ENCODE measurements around the gene RSPH3. TPM values are rescaled to one million over a fixed set of nuclear protein-coding genes. Genes with fewer than 3 reads are reported as not detected.
"Not testable (repeated sequence)": the region's sequence is repeated elsewhere in the genome, so short reads cannot be mapped to it uniquely, and the experiment has no call there.

RSPH3 gene
- total and polyA plus RNA-seq, 7 donors, result 6.0 to 13.6 (median 8.1) TPM

DNA sequence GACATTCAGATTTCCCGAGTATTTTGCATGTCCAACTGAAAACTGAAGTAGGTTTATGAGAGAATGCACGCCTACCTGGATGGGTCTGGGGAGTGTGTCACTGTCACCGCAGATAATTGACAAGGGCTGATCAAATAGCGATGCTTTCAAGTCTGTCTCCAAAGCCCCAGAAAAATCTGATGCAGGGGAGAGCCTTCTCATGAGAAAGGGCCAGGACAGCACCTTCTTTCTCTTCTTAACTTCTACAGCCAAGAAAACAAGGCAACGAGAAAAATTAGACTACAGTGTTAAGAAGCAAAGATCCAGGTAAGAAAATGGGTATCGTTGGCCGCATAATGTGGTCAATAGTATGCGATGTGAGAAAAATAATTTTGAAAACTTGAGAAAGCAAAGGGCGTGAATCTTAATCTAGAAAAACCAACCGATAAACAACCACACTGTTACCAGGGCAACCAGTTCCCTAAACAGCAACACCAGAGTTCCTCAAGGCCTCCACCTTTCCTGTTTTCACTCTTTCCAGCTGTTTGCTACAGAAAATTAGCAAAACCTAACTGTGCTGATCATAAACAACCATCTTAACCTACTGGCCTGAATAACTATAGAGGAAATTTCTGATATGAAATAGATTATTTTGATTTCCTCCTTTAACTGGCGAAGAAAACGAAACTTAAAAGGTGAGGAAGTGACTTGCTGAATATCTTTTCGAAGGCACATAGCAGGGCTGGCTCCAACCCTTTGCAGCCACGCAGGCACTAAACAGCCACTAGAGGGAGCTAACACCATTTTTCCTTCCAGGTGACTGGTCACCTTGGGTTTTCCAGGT is 42.2 kb upstream of the RSPH3 start:
- H3K4me3 ChIP-seq, result peak overlapping the region in 1 of 4 donors; percentile 29

DNA sequence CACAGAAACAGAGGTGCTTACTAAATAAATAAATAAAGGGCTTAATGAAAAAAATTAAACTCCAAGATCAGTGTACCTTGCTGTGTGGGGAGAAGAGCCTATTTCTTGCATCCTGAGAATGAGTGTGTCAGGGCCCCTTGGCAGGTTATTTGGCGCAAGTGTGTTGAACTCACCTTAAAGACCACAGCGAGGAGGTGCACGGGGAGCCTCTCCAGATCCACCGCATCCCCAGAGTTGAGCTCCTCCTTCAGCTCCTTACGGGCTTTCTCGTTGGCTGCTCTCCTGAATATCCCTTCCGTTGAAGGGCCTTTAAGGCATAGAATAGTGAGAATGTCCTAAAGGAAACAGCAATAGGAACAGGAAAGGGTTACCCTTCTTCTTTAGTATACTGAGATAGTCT is 41.2 kb upstream of the RSPH3 start:
- peaks cover 0 to 6% (median 0%) of the 10 kb centered on the region in 3 donors for H3K27me3 ChIP-seq
- no peak overlapping the region for H3K27ac ChIP-seq
- WGBS, 2 donors, result 89 to 90% methylated on average over 7 of the region's 7 CpGs
- H3K4me1 ChIP-seq, result peaks cover 0 to 10% (median 0%) of the 10 kb centered on the region in 4 donors
- no peak overlapping the region for H3K4me3 ChIP-seq
- TF ChIP-seq EP300 (IDR thresholded peaks at IDR 0.05) (no peak), POLR2AphosphoS5 (IDR thresholded peaks at IDR 0.05) (no peak), POLR2A (IDR thresholded peaks at IDR 0.05) (no peak)
- TF ChIP-seq, protein P1, sequence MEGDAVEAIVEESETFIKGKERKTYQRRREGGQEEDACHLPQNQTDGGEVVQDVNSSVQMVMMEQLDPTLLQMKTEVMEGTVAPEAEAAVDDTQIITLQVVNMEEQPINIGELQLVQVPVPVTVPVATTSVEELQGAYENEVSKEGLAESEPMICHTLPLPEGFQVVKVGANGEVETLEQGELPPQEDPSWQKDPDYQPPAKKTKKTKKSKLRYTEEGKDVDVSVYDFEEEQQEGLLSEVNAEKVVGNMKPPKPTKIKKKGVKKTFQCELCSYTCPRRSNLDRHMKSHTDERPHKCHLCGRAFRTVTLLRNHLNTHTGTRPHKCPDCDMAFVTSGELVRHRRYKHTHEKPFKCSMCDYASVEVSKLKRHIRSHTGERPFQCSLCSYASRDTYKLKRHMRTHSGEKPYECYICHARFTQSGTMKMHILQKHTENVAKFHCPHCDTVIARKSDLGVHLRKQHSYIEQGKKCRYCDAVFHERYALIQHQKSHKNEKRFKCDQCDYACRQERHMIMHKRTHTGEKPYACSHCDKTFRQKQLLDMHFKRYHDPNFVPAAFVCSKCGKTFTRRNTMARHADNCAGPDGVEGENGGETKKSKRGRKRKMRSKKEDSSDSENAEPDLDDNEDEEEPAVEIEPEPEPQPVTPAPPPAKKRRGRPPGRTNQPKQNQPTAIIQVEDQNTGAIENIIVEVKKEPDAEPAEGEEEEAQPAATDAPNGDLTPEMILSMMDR (IDR thresholded peaks at IDR 0.05), result no peak
- intact Hi-C loops (cut with DNase I), result no loop called here
- no peaks in the 10 kb centered on the region for H3K9me3 ChIP-seq
- H3K36me3 ChIP-seq, result peaks cover 0 to 4% (median 0%) of the 10 kb centered on the region in 4 donors
- no peak for DNase-seq

More for the DNA sequence above, 42.2 kb upstream of the RSPH3 start:
- no peak for TF ChIP-seq EP300 (IDR thresholded peaks at IDR 0.05)
- TF ChIP-seq, protein P1 (IDR thresholded peaks at IDR 0.05), result peak; percentile 67 to 93 (median 82)
- TF ChIP-seq POLR2A (IDR thresholded peaks at IDR 0.05), result no peak
- TF ChIP-seq POLR2AphosphoS5 (IDR thresholded peaks at IDR 0.05), result no peak
- peaks cover 0 to 10% (median 0%) of the 10 kb centered on the region in 4 donors for H3K4me1 ChIP-seq
- H3K27me3 ChIP-seq, result peaks cover 0 to 6% (median 0%) of the 10 kb centered on the region in 3 donors
- DNase-seq, result peak; percentile 75
- H3K9me3 ChIP-seq, result no peaks in the 10 kb centered on the region
- intact Hi-C loops (cut with DNase I), result loop anchor here (1.0 kb wide), 2 partner anchors 62 to 92 kb away; no protein-coding TSS in a partner anchor
- WGBS, 2 donors, result 39 to 47% methylated on average over 14 of the region's 14 CpGs
- no peaks in the 10 kb centered on the region for H3K36me3 ChIP-seq
- H3K27ac ChIP-seq, result peak overlapping the region in 2 of 4 donors; percentile 24 to 51

DNA sequence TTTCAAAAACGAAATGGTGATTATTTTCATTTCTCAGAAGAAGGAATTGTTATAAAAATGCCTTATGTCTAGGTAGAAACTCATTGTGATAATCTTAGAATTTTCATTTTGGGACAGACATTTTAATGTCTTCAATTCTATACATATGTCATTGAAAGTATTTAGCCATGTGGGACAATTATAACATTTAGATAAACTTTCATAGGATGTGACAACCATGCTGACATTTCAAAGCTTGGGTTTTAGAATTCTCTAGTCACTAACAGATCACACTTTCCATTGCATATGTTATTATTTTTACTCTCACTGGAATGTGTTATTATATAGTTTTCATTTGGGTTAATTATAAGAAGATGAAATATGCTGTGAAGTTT is 39.9 kb upstream of the RSPH3 start:
- Histone ChIP-seq H3K27ac (peak overlapping the region in 2 of 4 donors; percentile 13 to 35), H3K4me3 (no peak overlapping the region), H3K9me3 (no peaks in the 10 kb centered on the region), H3K27me3 (peaks cover 0 to 6% (median 0%) of the 10 kb centered on the region in 3 donors), H3K36me3 (peaks cover 0 to 4% (median 0%) of the 10 kb centered on the region in 4 donors), H3K4me1 (peaks cover 0 to 10% (median 0%) of the 10 kb centered on the region in 4 donors)
- no peak for TF ChIP-seq POLR2A (IDR thresholded peaks at IDR 0.05)
- no peak for TF ChIP-seq EP300 (IDR thresholded peaks at IDR 0.05)
- TF ChIP-seq, protein P1 (IDR thresholded peaks at IDR 0.05), result no peak
- no peak for TF ChIP-seq POLR2AphosphoS5 (IDR thresholded peaks at IDR 0.05)
- WGBS, 2 donors, result 69 to 78% methylated on average over 1 of the region's 1 CpG
- no peak for DNase-seq
- intact Hi-C loops (cut with DNase I), result no loop called here

DNA sequence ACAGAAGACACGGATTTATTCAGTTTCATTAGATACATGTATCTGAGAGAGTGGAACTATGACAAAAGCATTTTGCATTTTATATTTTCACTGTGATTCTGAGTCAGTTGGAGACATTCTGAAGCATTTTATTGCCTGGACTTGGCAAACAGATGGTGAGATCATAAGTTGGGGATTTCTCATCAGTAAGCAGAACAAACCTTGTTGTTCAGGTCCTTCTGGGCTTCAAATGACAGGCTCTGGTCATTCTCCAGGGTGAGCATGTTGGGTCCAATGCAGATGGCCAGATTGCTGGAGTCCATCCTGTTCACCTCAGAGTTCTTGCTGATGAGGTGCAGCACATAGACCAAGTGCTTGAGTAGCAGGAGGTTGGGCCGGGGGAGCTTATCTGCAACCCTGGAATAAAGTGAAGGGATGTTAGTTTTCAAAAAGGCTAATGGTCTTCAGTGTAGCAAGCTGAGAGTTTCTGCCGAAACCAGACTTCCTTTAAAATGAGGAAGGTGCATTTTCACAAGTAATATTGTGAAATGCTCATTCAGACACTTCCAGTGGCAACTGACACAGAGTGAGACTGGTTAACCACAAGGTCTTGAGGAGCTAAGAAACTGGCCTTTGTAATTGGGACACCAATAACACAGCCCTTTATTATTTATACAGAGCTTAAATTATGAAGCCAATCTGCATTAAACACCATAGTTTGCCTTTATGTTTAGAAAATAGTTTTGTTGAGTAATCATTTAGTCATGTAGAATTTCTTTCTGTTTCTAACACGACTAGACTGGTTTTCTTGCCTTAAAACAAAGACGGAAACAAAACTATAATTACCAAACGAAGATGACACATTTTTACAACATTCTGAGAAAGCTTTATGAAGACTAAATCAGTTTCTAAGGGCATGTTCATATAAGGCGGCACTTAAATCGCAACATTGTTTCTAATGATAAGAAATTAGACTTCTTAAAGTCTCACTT is 39.2 kb upstream of the RSPH3 start:
- Histone ChIP-seq H3K9me3 (no peaks in the 10 kb centered on the region), H3K27me3 (peaks cover 0 to 6% (median 0%) of the 10 kb centered on the region in 3 donors), H3K4me1 (peaks cover 0 to 5% (median 0%) of the 10 kb centered on the region in 4 donors), H3K27ac (peak overlapping the region in 2 of 4 donors; percentile 35 to 55), H3K36me3 (peaks cover 0 to 4% (median 0%) of the 10 kb centered on the region in 4 donors), H3K4me3 (no peak overlapping the region)
- intact Hi-C loops (cut with DNase I), result no loop called here
- WGBS, 2 donors, result 47 to 73% methylated on average over 8 of the region's 8 CpGs
- TF ChIP-seq EP300 (IDR thresholded peaks at IDR 0.05) (no peak), POLR2AphosphoS5 (IDR thresholded peaks at IDR 0.05) (peak in 1 of 4 donors; percentile 18)
- DNase-seq, result no peak

DNA sequence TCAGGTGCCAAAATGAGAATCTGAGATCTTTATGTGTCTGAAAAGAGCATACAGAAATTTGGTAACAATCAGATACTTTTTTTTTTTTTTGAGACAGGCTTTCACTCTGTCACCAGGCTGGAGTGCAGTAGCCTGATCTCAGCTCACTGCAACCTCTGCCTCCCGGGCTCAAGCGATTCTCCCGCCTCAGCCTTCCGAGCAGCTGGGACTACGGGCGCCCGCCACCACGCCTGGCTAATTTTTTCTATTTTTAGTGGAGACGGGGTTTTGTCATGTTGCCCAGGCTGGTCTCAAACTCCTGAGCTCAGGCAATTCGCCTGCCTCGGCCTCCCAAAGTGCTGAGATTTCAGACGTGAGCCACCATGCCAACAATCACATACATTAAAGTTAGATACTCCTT is 38.3 kb upstream of the RSPH3 start:
- not testable (repeated sequence) for DNase-seq
- peak overlapping the region in 2 of 4 donors; percentile 35 to 55 for H3K27ac ChIP-seq

More for the DNA sequence above, 38.3 kb upstream of the RSPH3 start:
- H3K4me3 ChIP-seq; H3K36me3 ChIP-seq; H3K4me1 ChIP-seq; intact Hi-C loops (cut with DNase I); H3K9me3 ChIP-seq; H3K27me3 ChIP-seq: not testable (repeated sequence)
- WGBS, 2 donors, result 69 to 86% methylated on average over 12 of the region's 12 CpGs
